HEK293 (cell line): ENCODE results near the gene SERPINA6.

Experiments
- CTCF ChIA-PET: fragments of 350-600 bp; formaldehyde crosslinking; extraction: SDS; loops from one replicate; lab custom pipeline; 2021; ENCODE audit warnings: antibody characterized with exemption; lab: Yijun Ruan, JAX
- POLR2A ChIA-PET: fragments of 300-600 bp; formaldehyde crosslinking; extraction: SDS; loops from one replicate; lab custom pipeline; 2020; ENCODE audit warnings: antibody characterized with exemption, inconsistent platforms; lab: Yijun Ruan, JAX
- H3K27ac ChIP-seq: fragments of 200-500 bp; sonication (Bioruptor generic); 2 replicates; pipeline ENCODE4 v1.5.1; 2014; ENCODE audit warnings: low read depth, low read length, control low read depth, inconsistent platforms; ENCODE audit errors: extremely low read depth
- H3K36me3 ChIP-seq, 2 experiments: fragments of 200-500 bp in 1 of 2; sonication (Bioruptor generic) in 1 of 2; 1 replicate in 1 of 2; 2 replicates in 1 of 2; pipeline ENCODE4 v1.5.1; 2014 to 2017; ENCODE audit warnings: inconsistent platforms in 2 of 2, low read length in 2 of 2; ENCODE audit not compliant: control insufficient read depth in 2 of 2, insufficient read depth in 1 of 2
- H3K4me1 ChIP-seq: fragments of 200-500 bp; sonication (Bioruptor generic); 2 replicates; pipeline ENCODE4 v1.5.1; 2014; ENCODE audit warnings: mild to moderate bottlenecking, low read length, inconsistent platforms; ENCODE audit not compliant: control insufficient read depth, insufficient read depth
- H3K4me3 ChIP-seq: 2 replicates; pipeline ENCODE4 v1.5.1; 2011; ENCODE audit warnings: low read depth, mild to moderate bottlenecking, control low read depth, low read length, moderate library complexity
- H3K9me3 ChIP-seq: fragments of 200-500 bp; sonication (Bioruptor generic); 2 replicates; pipeline ENCODE4 v1.5.1; 2014; ENCODE audit warnings: low read depth, low read length, inconsistent platforms; ENCODE audit not compliant: control insufficient read depth, insufficient read depth
- OVOL3 ChIP-seq: fragments of 450-650 bp; formaldehyde crosslinking; IDR thresholded peaks from 2 replicates; pipeline ENCODE4 v1.5.1; 2016; ENCODE audit warnings: missing biosample characterization, missing genetic modification characterization
- YY1 ChIP-seq: fragments of 450-650 bp; formaldehyde crosslinking; IDR thresholded peaks from 2 replicates; pipeline ENCODE4 v1.5.1; 2018; ENCODE audit warnings: missing biosample characterization, missing genetic modification characterization
- YY2 ChIP-seq: fragments of 450-650 bp; formaldehyde crosslinking; IDR thresholded peaks from 2 replicates; pipeline ENCODE4 v1.5.1; 2016; ENCODE audit warnings: missing biosample characterization, missing genetic modification characterization
- ZBTB21 ChIP-seq: fragments of 450-650 bp; formaldehyde crosslinking; IDR thresholded peaks from 2 replicates; pipeline ENCODE4 v1.5.1; 2017; ENCODE audit warnings: missing biosample characterization, missing genetic modification characterization
- ZBTB8A ChIP-seq: fragments of 450-650 bp; formaldehyde crosslinking; IDR thresholded peaks from 2 replicates; pipeline ENCODE4 v1.5.1; 2016; ENCODE audit warnings: missing biosample characterization, missing genetic modification characterization
- ZIC2 ChIP-seq: fragments of 450-650 bp; formaldehyde crosslinking; IDR thresholded peaks from 2 replicates; pipeline ENCODE4 v1.5.1; 2016; ENCODE audit warnings: missing biosample characterization, missing genetic modification characterization
- ZNF155 ChIP-seq: fragments of 450-650 bp; formaldehyde crosslinking; IDR thresholded peaks from 2 replicates; pipeline ENCODE4 v1.5.1; 2016; ENCODE audit warnings: missing biosample characterization, missing genetic modification characterization
- ZNF174 ChIP-seq: fragments of 450-650 bp; formaldehyde crosslinking; IDR thresholded peaks from 2 replicates; pipeline ENCODE4 v1.5.0; 2017; ENCODE audit warnings: missing biosample characterization, mild to moderate bottlenecking, missing genetic modification characterization
- ZNF223 ChIP-seq: fragments of 450-650 bp; formaldehyde crosslinking; IDR thresholded peaks from 2 replicates; pipeline ENCODE4 v1.5.1; 2016; ENCODE audit warnings: missing biosample characterization, missing genetic modification characterization
- ZNF292 ChIP-seq: fragments of 450-650 bp; formaldehyde crosslinking; IDR thresholded peaks from 2 replicates; pipeline ENCODE4 v1.5.1; 2016; ENCODE audit warnings: low read depth, missing biosample characterization, missing genetic modification characterization, borderline replicate concordance
- ZNF416 ChIP-seq: fragments of 450-650 bp; formaldehyde crosslinking; IDR thresholded peaks from 2 replicates; pipeline ENCODE4 v1.5.1; 2016; ENCODE audit warnings: missing biosample characterization, missing genetic modification characterization
- ZNF529 ChIP-seq: fragments of 450-650 bp; formaldehyde crosslinking; IDR thresholded peaks from 2 replicates; pipeline ENCODE4 v1.5.1; 2017; ENCODE audit warnings: missing genetic modification characterization, missing biosample characterization; ENCODE audit not compliant: insufficient replicate concordance
- ZNF561 ChIP-seq: fragments of 450-650 bp; IDR thresholded peaks from 2 replicates; pipeline ENCODE4 v1.5.1; 2018; ENCODE audit warnings: missing biosample characterization, missing genetic modification characterization, borderline replicate concordance
- ZNF571 ChIP-seq: fragments of 450-650 bp; formaldehyde crosslinking; IDR thresholded peaks from 2 replicates; pipeline ENCODE4 v1.5.0; 2017; ENCODE audit warnings: missing biosample characterization, missing genetic modification characterization
- ZNF596 ChIP-seq: fragments of 450-650 bp; IDR thresholded peaks from 2 replicates; pipeline ENCODE4 v1.5.0; 2018; ENCODE audit warnings: missing biosample characterization, mild to moderate bottlenecking, missing genetic modification characterization, moderate library complexity
- ZNF610 ChIP-seq: fragments of 450-650 bp; formaldehyde crosslinking; IDR thresholded peaks from 2 replicates; pipeline ENCODE4 v1.5.1; 2016; ENCODE audit warnings: missing biosample characterization, missing genetic modification characterization, borderline replicate concordance
- ZNF792 ChIP-seq: fragments of 450-650 bp; formaldehyde crosslinking; IDR thresholded peaks from 2 replicates; pipeline ENCODE4 v1.5.1; 2016; ENCODE audit warnings: missing biosample characterization, missing genetic modification characterization
- ZSCAN30 ChIP-seq: fragments of 450-650 bp; IDR thresholded peaks from 2 replicates; pipeline ENCODE4 v1.5.1; 2018; ENCODE audit warnings: missing biosample characterization, mild to moderate bottlenecking, missing genetic modification characterization, moderate library complexity
- TF ChIP-seq, protein P1 (sequence below): fragments of 450-650 bp; formaldehyde crosslinking; IDR thresholded peaks from 2 replicates; pipeline ENCODE4 v1.5.1; 2016; ENCODE audit warnings: missing biosample characterization, missing genetic modification characterization
- TF ChIP-seq, protein P2 (sequence below): fragments of 450-650 bp; formaldehyde crosslinking; IDR thresholded peaks from 2 replicates; pipeline ENCODE4 v1.5.1; 2016; ENCODE audit warnings: missing biosample characterization, missing genetic modification characterization

The SERPINA6 gene

DNA sequence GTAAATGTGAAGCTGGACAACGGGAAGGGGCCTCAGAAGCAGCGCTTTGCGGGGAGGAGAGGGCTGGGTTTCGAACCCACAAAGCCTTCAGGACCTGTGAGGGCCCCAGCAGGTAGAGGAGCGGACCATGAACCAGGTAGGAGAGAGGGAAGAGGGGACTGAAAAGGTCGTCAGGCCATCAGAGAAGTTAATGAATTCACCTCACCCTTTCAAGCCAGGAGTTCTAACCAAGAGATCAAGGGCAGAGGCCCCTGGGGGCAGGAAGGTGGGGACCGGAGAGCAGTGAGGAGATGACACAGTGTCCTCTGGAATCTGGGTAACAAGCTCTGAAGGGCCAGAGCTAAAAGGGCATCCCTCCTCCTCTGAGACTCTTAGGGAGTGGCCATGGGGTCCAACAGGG lies 45.8 kb upstream of the SERPINA6 start:
- ChIA-PET POLR2A (no interaction called here), CTCF (no interaction called here)
- H3K9me3 ChIP-seq: no peaks in the 10 kb centered on the region
- H3K36me3 ChIP-seq: no peaks in the 10 kb centered on the region
- no peak overlapping the region for H3K4me3 ChIP-seq
- no peaks in the 10 kb centered on the region for H3K4me1 ChIP-seq
- H3K27ac ChIP-seq: no peak overlapping the region
- no peak for TF ChIP-seq ZNF529 (tag by site-specific recombination)
- TF ChIP-seq, all 188 proteins: peak for 0

DNA sequence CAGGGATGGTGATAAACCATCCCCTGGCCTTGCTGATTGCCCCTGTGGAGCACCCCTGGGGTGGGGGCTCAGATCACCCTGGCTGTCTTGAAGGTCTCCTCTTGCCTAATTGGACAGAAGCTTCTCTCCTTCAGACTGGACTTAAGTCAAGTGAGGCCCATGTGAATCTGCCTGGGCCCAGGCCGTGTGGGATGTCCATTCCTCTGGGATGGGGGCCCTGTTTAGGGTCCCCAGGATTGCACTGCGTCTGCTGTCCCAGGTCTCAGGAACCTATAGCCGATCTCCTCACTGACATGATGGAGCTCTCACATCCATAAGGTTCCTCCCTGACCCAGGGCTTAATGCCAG lies 45.1 kb upstream of the SERPINA6 start:
- Histone ChIP-seq H3K36me3 (no peaks in the 10 kb centered on the region), H3K27ac (no peak overlapping the region), H3K4me3 (no peak overlapping the region), H3K4me1 (no peaks in the 10 kb centered on the region), H3K9me3 (no peaks in the 10 kb centered on the region)
- POLR2A ChIA-PET: no interaction called here
- CTCF ChIA-PET: no interaction called here
- no peak for TF ChIP-seq ZNF223 (tag by site-specific recombination)
- TF ChIP-seq YY1 (tag by site-specific recombination): no peak
- no peak for TF ChIP-seq ZNF174 (tag by site-specific recombination)
- TF ChIP-seq ZIC2: no peak
- no peak for TF ChIP-seq OVOL3 (tag by site-specific recombination)
- TF ChIP-seq ZNF610 (tag by site-specific recombination): no peak
- TF ChIP-seq, protein P1, sequence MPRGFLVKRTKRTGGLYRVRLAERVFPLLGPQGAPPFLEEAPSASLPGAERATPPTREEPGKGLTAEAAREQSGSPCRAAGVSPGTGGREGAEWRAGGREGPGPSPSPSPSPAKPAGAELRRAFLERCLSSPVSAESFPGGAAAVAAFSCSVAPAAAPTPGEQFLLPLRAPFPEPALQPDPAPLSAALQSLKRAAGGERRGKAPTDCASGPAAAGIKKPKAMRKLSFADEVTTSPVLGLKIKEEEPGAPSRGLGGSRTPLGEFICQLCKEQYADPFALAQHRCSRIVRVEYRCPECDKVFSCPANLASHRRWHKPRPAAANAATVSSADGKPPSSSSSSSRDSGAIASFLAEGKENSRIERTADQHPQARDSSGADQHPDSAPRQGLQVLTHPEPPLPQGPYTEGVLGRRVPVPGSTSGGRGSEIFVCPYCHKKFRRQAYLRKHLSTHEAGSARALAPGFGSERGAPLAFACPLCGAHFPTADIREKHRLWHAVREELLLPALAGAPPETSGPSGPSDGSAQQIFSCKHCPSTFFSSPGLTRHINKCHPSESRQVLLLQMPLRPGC (tag by site-specific recombination): no peak
- no peak for TF ChIP-seq ZNF792
- TF ChIP-seq ZBTB8A (tag by site-specific recombination): no peak
- no peak for TF ChIP-seq YY2 (tag by site-specific recombination)
- TF ChIP-seq ZBTB21 (tag by site-specific recombination): no peak
- TF ChIP-seq, protein P2, sequence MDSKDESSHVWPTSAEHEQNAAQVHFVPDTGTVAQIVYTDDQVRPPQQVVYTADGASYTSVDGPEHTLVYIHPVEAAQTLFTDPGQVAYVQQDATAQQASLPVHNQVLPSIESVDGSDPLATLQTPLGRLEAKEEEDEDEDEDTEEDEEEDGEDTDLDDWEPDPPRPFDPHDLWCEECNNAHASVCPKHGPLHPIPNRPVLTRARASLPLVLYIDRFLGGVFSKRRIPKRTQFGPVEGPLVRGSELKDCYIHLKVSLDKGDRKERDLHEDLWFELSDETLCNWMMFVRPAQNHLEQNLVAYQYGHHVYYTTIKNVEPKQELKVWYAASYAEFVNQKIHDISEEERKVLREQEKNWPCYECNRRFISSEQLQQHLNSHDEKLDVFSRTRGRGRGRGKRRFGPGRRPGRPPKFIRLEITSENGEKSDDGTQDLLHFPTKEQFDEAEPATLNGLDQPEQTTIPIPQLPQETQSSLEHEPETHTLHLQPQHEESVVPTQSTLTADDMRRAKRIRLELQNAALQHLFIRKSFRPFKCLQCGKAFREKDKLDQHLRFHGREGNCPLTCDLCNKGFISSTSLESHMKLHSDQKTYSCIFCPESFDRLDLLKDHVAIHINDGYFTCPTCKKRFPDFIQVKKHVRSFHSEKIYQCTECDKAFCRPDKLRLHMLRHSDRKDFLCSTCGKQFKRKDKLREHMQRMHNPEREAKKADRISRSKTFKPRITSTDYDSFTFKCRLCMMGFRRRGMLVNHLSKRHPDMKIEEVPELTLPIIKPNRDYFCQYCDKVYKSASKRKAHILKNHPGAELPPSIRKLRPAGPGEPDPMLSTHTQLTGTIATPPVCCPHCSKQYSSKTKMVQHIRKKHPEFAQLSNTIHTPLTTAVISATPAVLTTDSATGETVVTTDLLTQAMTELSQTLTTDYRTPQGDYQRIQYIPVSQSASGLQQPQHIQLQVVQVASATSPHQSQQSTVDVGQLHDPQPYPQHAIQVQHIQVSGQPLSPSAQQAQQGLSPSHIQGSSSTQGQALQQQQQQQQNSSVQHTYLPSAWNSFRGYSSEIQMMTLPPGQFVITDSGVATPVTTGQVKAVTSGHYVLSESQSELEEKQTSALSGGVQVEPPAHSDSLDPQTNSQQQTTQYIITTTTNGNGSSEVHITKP (tag by site-specific recombination): no peak
- TF ChIP-seq ZNF596 (tag by site-specific recombination): no peak
- no peak for TF ChIP-seq ZSCAN30 (tag by site-specific recombination)
- no peak for TF ChIP-seq ZNF155 (tag by site-specific recombination)
- TF ChIP-seq ZNF292 (tag by site-specific recombination): no peak
- TF ChIP-seq ZNF571 (tag by site-specific recombination): no peak
- TF ChIP-seq ZNF561 (tag by site-specific recombination): no peak
- no peak for TF ChIP-seq ZNF416
